ENCODE results near the gene EPHB1. TPM values are rescaled to one million over a fixed set of nuclear protein-coding genes. Genes with fewer than 3 reads are reported as not detected.

EPHB1 gene
- total RNA-seq, 4 donors from 2014 or later: 2.3 to 5.6 (median 4.6) TPM

DNA sequence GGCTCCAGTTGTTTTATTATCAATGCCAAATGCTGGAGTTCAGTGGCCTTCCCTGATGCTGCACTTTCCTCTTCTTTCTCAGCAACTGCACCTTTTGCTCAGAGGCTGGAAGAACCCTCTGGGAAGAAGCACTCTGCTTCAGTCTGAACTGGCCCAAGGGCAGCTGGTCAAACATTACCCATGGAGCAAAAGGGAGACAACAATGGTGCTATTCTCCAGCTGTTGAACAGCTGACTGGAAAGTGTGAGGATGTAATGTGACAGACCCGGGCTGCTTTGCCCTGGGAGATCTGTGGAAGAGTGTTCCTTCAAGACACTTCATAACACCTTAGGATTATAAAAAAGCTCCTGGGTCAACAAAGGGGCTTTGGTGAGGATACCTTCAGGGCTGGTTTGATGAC is 84.9 kb downstream of the EPHB1 start:
- no peaks in the 10 kb centered on the region for H3K27me3 ChIP-seq
- peaks cover 0 to 3% of the 10 kb centered on the region in 2 donors for H3K4me1 ChIP-seq
- WGBS, 2 donors: 64 to 67% methylated on average over 1 of the region's 1 CpG
- H3K4me3 ChIP-seq (replicated peaks in 1 of 3): no peak overlapping the region
- H3K36me3 ChIP-seq: no peaks in the 10 kb centered on the region
- TF ChIP-seq POLR2A (IDR thresholded peaks at IDR 0.05) (no peak), CTCF (IDR thresholded peaks at IDR 0.05) (no peak)
- no peak overlapping the region for H3K27ac ChIP-seq
- no peak for DNase-seq
- H3K9me3 ChIP-seq: no peaks in the 10 kb centered on the region
- intact Hi-C loops (cut with DNase I): no loop called here

GRCh38 chr3:134880431-134880830 is 85.4 kb downstream of the EPHB1 start:
- DNase-seq: no peak
- no peaks in the 10 kb centered on the region for H3K4me1 ChIP-seq
- 85 to 87% methylated on average over 3 to 4 of the region's 4 CpGs for WGBS, 2 donors
- H3K4me3 ChIP-seq (replicated peaks in 1 of 3): no peak overlapping the region
- H3K36me3 ChIP-seq: no peaks in the 10 kb centered on the region
- H3K27ac ChIP-seq: no peak overlapping the region
- no peak for TF ChIP-seq CTCF (IDR thresholded peaks at IDR 0.05)
- TF ChIP-seq POLR2A (IDR thresholded peaks at IDR 0.05): no peak
- H3K9me3 ChIP-seq: no peaks in the 10 kb centered on the region
- H3K27me3 ChIP-seq: no peaks in the 10 kb centered on the region
- intact Hi-C loops (cut with DNase I): no loop called here

DNA sequence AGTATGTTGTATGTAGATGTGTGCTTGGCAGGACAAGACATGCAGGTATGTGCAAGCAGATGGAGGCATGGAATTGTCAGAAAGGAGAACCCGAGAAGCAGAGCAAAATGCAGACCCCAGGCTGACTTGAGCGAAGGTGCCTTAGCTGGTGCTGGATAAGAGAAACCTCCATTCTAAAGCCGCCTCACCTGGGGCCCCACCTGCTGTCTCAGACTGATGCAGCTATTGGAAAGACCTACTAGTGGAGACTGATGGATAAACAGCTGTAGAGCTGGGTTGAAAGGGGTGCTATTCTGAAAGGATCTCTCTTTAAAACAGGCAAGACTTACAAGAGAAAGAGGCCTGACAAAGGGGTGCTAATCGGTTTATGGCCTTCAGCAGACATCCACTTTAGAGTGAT is 86.2 kb downstream of the EPHB1 start:
- intact Hi-C loops (cut with DNase I): no loop called here
- no peaks in the 10 kb centered on the region for H3K4me1 ChIP-seq
- no peak for TF ChIP-seq POLR2A (IDR thresholded peaks at IDR 0.05)
- TF ChIP-seq CTCF (IDR thresholded peaks at IDR 0.05): no peak

DNA sequence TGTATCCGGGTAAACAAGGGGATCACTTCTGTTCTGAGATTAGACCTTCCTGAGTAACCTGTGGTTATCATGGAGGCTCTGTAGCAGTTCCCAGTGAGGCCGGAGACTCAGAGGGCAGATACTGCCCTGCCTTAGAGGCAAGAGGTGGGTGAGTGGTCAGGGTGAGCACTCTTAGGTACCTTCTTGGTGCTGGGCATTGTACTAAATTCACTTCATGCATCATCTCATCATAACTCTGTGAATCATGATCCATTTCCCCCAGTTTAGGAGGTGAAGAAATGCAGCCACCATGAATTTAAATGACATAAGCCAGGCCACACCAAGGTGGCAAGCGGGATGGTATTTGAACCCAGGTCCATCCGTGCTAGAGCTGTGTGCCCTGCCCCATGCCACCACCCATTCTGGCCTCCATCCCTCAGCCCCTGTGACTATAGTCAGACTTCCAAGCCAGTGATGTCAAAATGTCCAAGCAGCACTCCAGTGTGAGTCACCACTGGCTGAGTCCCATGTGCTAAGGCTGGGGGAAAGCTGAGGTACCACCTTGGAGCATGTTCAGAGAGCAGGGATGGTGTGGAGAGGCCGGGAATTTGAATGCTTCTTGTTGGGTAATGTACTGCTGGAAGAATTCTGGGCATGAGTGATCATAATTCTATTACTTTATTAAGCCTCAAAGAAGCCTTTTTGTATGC is 88.8 kb downstream of the EPHB1 start:
- Histone ChIP-seq H3K4me1 (no peaks in the 10 kb centered on the region), H3K27me3 (no peaks in the 10 kb centered on the region), H3K27ac (no peak overlapping the region), H3K9me3 (no peaks in the 10 kb centered on the region), H3K4me3 (replicated peaks in 1 of 3) (no peak overlapping the region), H3K36me3 (no peaks in the 10 kb centered on the region)
- 83 to 90% methylated on average over 5 of the region's 5 CpGs for WGBS, 2 donors
- DNase-seq: no peak
- intact Hi-C loops (cut with DNase I): no loop called here
- TF ChIP-seq POLR2A (IDR thresholded peaks at IDR 0.05) (no peak), CTCF (IDR thresholded peaks at IDR 0.05) (no peak)

More for the DNA sequence above, 86.2 kb downstream of the EPHB1 start:
- Histone ChIP-seq H3K9me3 (no peaks in the 10 kb centered on the region), H3K36me3 (no peaks in the 10 kb centered on the region), H3K27me3 (no peaks in the 10 kb centered on the region), H3K27ac (no peak overlapping the region), H3K4me3 (replicated peaks in 1 of 3) (no peak overlapping the region)
- no peak for DNase-seq
- 88 to 92% methylated on average over 4 of the region's 4 CpGs for WGBS, 2 donors

- no peak for DNase-seq
- Histone ChIP-seq H3K9me3 (no peaks in the 10 kb centered on the region), H3K4me1 (no peaks in the 10 kb centered on the region), H3K27ac (no peak overlapping the region), H3K36me3 (no peaks in the 10 kb centered on the region), H3K27me3 (no peaks in the 10 kb centered on the region), H3K4me3 (replicated peaks in 1 of 3) (no peak overlapping the region)
- 75 to 76% methylated on average over 6 of the region's 6 CpGs for WGBS, 2 donors
- TF ChIP-seq CTCF (IDR thresholded peaks at IDR 0.05) (no peak), POLR2A (IDR thresholded peaks at IDR 0.05) (no peak)
- intact Hi-C loops (cut with DNase I): no loop called here
Measured at GRCh38 chr3:134885877-134886621, 91.0 kb downstream of the EPHB1 start.

Measured in thyroid gland (tissue), 4 donors.